ENCODE results near the gene PCYT1B.

DNA sequence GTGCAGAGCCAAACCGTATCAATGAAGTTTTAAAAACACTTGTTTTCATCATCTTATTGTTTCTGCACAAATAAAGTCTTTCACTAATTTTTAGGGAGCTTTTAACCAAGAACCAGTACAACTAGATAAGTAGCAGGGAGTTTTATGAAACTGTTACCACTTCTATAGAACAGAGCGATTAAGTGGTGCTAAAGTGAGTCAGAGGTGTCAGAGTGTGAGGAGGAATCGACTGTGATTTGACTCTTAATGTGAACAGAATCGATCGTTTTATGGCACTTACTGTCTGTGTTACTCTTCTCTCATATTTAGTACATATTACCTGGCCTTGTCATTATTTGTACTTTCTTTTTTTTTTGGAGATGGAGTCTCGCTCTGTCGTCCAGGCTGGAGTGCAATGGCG lies 138.8 kb downstream of the PCYT1B start:
- TF ChIP-seq, protein P1, sequence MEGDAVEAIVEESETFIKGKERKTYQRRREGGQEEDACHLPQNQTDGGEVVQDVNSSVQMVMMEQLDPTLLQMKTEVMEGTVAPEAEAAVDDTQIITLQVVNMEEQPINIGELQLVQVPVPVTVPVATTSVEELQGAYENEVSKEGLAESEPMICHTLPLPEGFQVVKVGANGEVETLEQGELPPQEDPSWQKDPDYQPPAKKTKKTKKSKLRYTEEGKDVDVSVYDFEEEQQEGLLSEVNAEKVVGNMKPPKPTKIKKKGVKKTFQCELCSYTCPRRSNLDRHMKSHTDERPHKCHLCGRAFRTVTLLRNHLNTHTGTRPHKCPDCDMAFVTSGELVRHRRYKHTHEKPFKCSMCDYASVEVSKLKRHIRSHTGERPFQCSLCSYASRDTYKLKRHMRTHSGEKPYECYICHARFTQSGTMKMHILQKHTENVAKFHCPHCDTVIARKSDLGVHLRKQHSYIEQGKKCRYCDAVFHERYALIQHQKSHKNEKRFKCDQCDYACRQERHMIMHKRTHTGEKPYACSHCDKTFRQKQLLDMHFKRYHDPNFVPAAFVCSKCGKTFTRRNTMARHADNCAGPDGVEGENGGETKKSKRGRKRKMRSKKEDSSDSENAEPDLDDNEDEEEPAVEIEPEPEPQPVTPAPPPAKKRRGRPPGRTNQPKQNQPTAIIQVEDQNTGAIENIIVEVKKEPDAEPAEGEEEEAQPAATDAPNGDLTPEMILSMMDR (conservative IDR thresholded peaks at IDR 0.05; ENCODE audit: low read length) = no peak
- no peak for TF ChIP-seq EZH2phosphoT487 (IDR thresholded peaks at IDR 0.05; ENCODE audit: borderline replicate concordance)

All from Loucy (cell line).